DMS79 treated with DMSO at 0.1 percent for 48 hours (cell line): Measurements from ENCODE around the gene IAH1.

Experiments
- DNase-seq: peaks from one replicate; lab custom pipeline; 2025; lab: John Stamatoyannopoulos, UW

IAH1 gene

GRCh38 chr2:9527995-9528787, 53.8 kb downstream of the IAH1 start:
- no peak for DNase-seq

GRCh38 chr2:9532421-9532820, 58.1 kb downstream of the IAH1 start:
- no peak for DNase-seq

DNA sequence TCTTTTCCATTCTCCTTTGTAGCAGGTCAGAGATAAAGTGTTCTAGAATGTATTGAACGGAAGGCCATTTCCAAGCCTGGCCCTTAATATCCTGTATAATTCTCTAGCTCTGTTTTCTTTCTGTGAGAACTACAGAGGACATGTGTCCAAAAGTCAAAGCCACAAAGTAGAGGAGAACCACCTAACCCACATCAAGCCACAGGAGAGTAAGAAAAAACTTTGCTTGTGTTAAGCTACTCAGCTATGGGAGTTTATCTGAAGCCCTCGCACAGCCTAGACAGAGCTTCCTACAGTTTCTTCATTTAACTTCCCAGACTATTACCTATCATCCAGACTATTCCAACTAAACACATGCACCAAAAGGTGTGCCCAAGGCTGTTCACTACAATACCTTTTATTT, 59.3 kb downstream of the IAH1 start:
- no peak for DNase-seq

GRCh38 chr2:9535177-9535576, 60.8 kb downstream of the IAH1 start:
- no peak for DNase-seq

GRCh38 chr2:9536504-9536903, 62.2 kb downstream of the IAH1 start:
- no peak for DNase-seq

DNA sequence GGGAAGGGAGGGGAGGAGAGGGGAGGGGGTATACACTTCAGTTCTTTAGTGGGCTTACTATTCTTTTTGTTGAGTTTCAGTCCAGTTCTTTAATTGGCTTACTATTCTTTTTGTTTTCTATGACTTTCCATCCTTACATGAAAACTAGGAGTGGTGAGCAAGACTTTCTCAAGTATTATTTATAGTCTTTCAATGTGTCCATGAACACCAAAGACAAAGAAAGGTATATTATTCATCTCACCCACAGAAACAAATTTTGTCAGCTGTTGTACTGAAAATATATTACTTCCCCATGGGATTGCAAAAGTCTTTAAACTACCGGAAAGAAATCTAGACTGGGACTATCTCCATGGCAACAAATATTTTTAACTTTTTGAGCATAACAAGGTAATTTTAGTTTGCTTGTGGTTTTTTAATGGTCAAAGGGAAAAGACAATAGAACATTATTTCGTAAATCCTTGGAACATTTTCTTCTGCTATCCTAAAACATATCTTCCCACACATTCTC, 63.7 kb downstream of the IAH1 start:
- no peak for DNase-seq
